HAP-1 (cell line): ENCODE results near the gene ZNF282.

Experiments used
- DNase-seq, 2 experiments: peaks; one replicate each; pipeline ENCODE4 v3.0.0-alpha.2; 2016 to 2020; ENCODE audit warnings: low spot score in 2 of 2
- H3K27me3 ChIP-seq: fragments of 250-450 bp; sonication (Bioruptor Pico); 2 replicates; pipeline ENCODE4 v1.5.1; 2020; ENCODE audit warnings: low read depth, mild to moderate bottlenecking, moderate library complexity
- H3K36me3 ChIP-seq: fragments of 250-450 bp; sonication (Bioruptor Pico); replicated peaks from 2 replicates; pipeline ENCODE4 v1.5.1; 2020; ENCODE audit warnings: mild to moderate bottlenecking
- H3K4me1 ChIP-seq: fragments of 250-450 bp; sonication (Bioruptor Pico); 2 replicates; pipeline ENCODE4 v1.5.1; 2020; ENCODE audit warnings: mild to moderate bottlenecking
- H3K4me3 ChIP-seq: fragments of 250-450 bp; sonication (Bioruptor Pico); 2 replicates; pipeline ENCODE4 v1.5.1; 2020; ENCODE audit warnings: mild to moderate bottlenecking, moderate library complexity
- H3K9me3 ChIP-seq: fragments of 250-450 bp; sonication (Bioruptor Pico); 2 replicates; pipeline ENCODE4 v1.5.1; 2020; ENCODE audit warnings: mild to moderate bottlenecking, moderate library complexity
- in situ Hi-C: fragments of 300-500 bp; cut with MboI; formaldehyde crosslinking; loops from 3 replicates; pipeline ENCODE4 v1.14.3; 2020; ENCODE audit warnings: low sequenced_read_pairs, inconsistent platforms, mixed read lengths

The ZNF282 gene

GRCh38 chr7:149175150-149175549 lies 20.2 kb upstream of the ZNF282 start:
- H3K4me3 ChIP-seq = no peak overlapping the region
- no peak for DNase-seq
- H3K4me1 ChIP-seq = no peaks in the 10 kb centered on the region
- H3K27me3 ChIP-seq = no peaks in the 10 kb centered on the region
- H3K36me3 ChIP-seq = peaks cover 73% of the 10 kb centered on the region
- H3K9me3 ChIP-seq = peaks cover 2% of the 10 kb centered on the region; the same call in 1 of the 2 replicates
- in situ Hi-C loops = no loop called here

- DNase-seq = no peak
- in situ Hi-C loops = no loop called here
- no peaks in the 10 kb centered on the region for H3K4me1 ChIP-seq
- H3K27me3 ChIP-seq = no peaks in the 10 kb centered on the region
- peaks cover 2% of the 10 kb centered on the region; the same call in 1 of the 2 replicates for H3K9me3 ChIP-seq
- peaks cover 59% of the 10 kb centered on the region for H3K36me3 ChIP-seq
- no peak overlapping the region for H3K4me3 ChIP-seq
Measured at GRCh38 chr7:149179241-149179640, 16.1 kb upstream of the ZNF282 start.

GRCh38 chr7:149180722-149181449 lies 14.5 kb upstream of the ZNF282 start:
- peaks cover 2% of the 10 kb centered on the region; the same call in 1 of the 2 replicates for H3K9me3 ChIP-seq
- H3K27me3 ChIP-seq = no peaks in the 10 kb centered on the region
- no peaks in the 10 kb centered on the region for H3K4me1 ChIP-seq
- in situ Hi-C loops = no loop called here
- H3K36me3 ChIP-seq = peaks cover 49% of the 10 kb centered on the region
- no peak overlapping the region for H3K4me3 ChIP-seq
- DNase-seq = no peak

- H3K4me3 ChIP-seq = no peak overlapping the region
- peaks cover 44% of the 10 kb centered on the region for H3K36me3 ChIP-seq
- in situ Hi-C loops = no loop called here
- no peaks in the 10 kb centered on the region for H3K27me3 ChIP-seq
- no peak for DNase-seq
- no peaks in the 10 kb centered on the region for H3K4me1 ChIP-seq
- peaks cover 2% of the 10 kb centered on the region; the same call in 1 of the 2 replicates for H3K9me3 ChIP-seq
Measured at GRCh38 chr7:149181450-149181790, 13.9 kb upstream of the ZNF282 start.

- H3K27me3 ChIP-seq = no peaks in the 10 kb centered on the region; the same call in 1 of the 2 replicates
- in situ Hi-C loops = no loop called here
- no peak for DNase-seq
- no peak overlapping the region for H3K4me3 ChIP-seq
- no peaks in the 10 kb centered on the region for H3K4me1 ChIP-seq
- no peaks in the 10 kb centered on the region for H3K9me3 ChIP-seq
- peaks cover 18% of the 10 kb centered on the region for H3K36me3 ChIP-seq
Measured at GRCh38 chr7:149184274-149184673, 11.1 kb upstream of the ZNF282 start.

GRCh38 chr7:149188213-149188612 lies 7.1 kb upstream of the ZNF282 start:
- in situ Hi-C loops = no loop called here
- Histone ChIP-seq H3K36me3 (no peaks in the 10 kb centered on the region), H3K9me3 (no peaks in the 10 kb centered on the region), H3K27me3 (peaks cover 3% of the 10 kb centered on the region; the same call in 1 of the 2 replicates), H3K4me1 (no peaks in the 10 kb centered on the region), H3K4me3 (no peak overlapping the region)
- no peak for DNase-seq

- H3K36me3 ChIP-seq = no peaks in the 10 kb centered on the region
- no peak overlapping the region for H3K4me3 ChIP-seq
- H3K27me3 ChIP-seq = peaks cover 3% of the 10 kb centered on the region; the same call in 1 of the 2 replicates
- in situ Hi-C loops = no loop called here
- H3K9me3 ChIP-seq = no peaks in the 10 kb centered on the region
- no peak for DNase-seq
- H3K4me1 ChIP-seq = no peaks in the 10 kb centered on the region
Measured at GRCh38 chr7:149188637-149189259, 6.6 kb upstream of the ZNF282 start.

GRCh38 chr7:149191851-149192250 lies 3.5 kb upstream of the ZNF282 start:
- no peak for DNase-seq
- peaks cover 5% of the 10 kb centered on the region for H3K4me1 ChIP-seq
- in situ Hi-C loops = no loop called here

GRCh38 chr7:149194799-149195179 lies 557 bp upstream of the ZNF282 start:
- H3K4me3 ChIP-seq = peak overlapping the region; percentile 89
- H3K36me3 ChIP-seq = peaks cover 23% of the 10 kb centered on the region
- H3K27me3 ChIP-seq = 0 out of 2 replicates have a peak, but pooled peaks cover 3% of the 10 kb centered on the region
- H3K9me3 ChIP-seq = no peaks in the 10 kb centered on the region
- H3K4me1 ChIP-seq = peaks cover 7% of the 10 kb centered on the region
- no peak for DNase-seq
- in situ Hi-C loops = no loop called here

More at GRCh38 chr7:149191851-149192250, 3.5 kb upstream of the ZNF282 start:
- Histone ChIP-seq H3K4me3 (no peak overlapping the region), H3K9me3 (no peaks in the 10 kb centered on the region), H3K27me3 (peaks cover 3% of the 10 kb centered on the region; the same call in 1 of the 2 replicates), H3K36me3 (no peaks in the 10 kb centered on the region)

GRCh38 chr7:149196151-149196704 lies 882 bp downstream of the ZNF282 start:
- peaks cover 38% of the 10 kb centered on the region for H3K36me3 ChIP-seq
- H3K4me1 ChIP-seq = peaks cover 7% of the 10 kb centered on the region
- H3K9me3 ChIP-seq = no peaks in the 10 kb centered on the region
- no peak for DNase-seq
- H3K27me3 ChIP-seq = no peaks in the 10 kb centered on the region
- peak overlapping the region; percentile 89 for H3K4me3 ChIP-seq
- in situ Hi-C loops = no loop called here

- H3K4me1 ChIP-seq = peaks cover 7% of the 10 kb centered on the region
- peaks cover 43% of the 10 kb centered on the region for H3K36me3 ChIP-seq
- peak overlapping the region; percentile 89 for H3K4me3 ChIP-seq
- no peaks in the 10 kb centered on the region for H3K9me3 ChIP-seq
- DNase-seq = no peak
- in situ Hi-C loops = no loop called here
- no peaks in the 10 kb centered on the region for H3K27me3 ChIP-seq
Measured at GRCh38 chr7:149196705-149197171, 1.4 kb downstream of the ZNF282 start.

GRCh38 chr7:149197675-149198074 lies 2.3 kb downstream of the ZNF282 start:
- Histone ChIP-seq H3K36me3 (peaks cover 48% of the 10 kb centered on the region), H3K9me3 (no peaks in the 10 kb centered on the region), H3K27me3 (no peaks in the 10 kb centered on the region), H3K4me3 (no peak overlapping the region), H3K4me1 (peaks cover 7% of the 10 kb centered on the region)
- no peak for DNase-seq
- in situ Hi-C loops = no loop called here

GRCh38 chr7:149198161-149198816 lies 2.9 kb downstream of the ZNF282 start:
- Histone ChIP-seq H3K4me3 (no peak overlapping the region), H3K9me3 (no peaks in the 10 kb centered on the region), H3K27me3 (no peaks in the 10 kb centered on the region), H3K4me1 (peaks cover 7% of the 10 kb centered on the region), H3K36me3 (peaks cover 54% of the 10 kb centered on the region)
- DNase-seq = no peak
- in situ Hi-C loops = no loop called here
